Subcutaneous adipose tissue (tissue), 4 donors: ENCODE data around the gene KRT8. TPM values are rescaled to one million over a fixed set of nuclear protein-coding genes. Genes with fewer than 3 reads are reported as not detected.

Experiments
- CTCF ChIP-seq: fragments of 450-650 bp; IDR thresholded peaks from one replicate; pipeline ENCODE4 v1.5.1; 2016; ENCODE audit warnings: low read depth, mild to moderate bottlenecking, control low read depth, antibody characterized with exemption, moderate library complexity
- total RNA-seq, 4 donors: library from RNA; depleted of rRNA; stranded (reverse); fragments of >200 nt; gene quantifications; one replicate each; pipeline ENCODE4 v1.1.0, GENCODE V29; 2016

The KRT8 gene
- total RNA-seq, 4 donors from 2014 or later, result 5.5 to 11.7 (median 8.7) TPM

GRCh38 chr12:52907092-52907810 lies 2.4 kb upstream of the KRT8 start:
- TF ChIP-seq CTCF, result no peak

- TF ChIP-seq CTCF, result no peak
Measured at GRCh38 chr12:52906191-52906601, 1.3 kb upstream of the KRT8 start.

GRCh38 chr12:52903855-52904508 lies 894 bp downstream of the KRT8 start:
- no peak for TF ChIP-seq CTCF

GRCh38 chr12:52903285-52903854 lies 1.5 kb downstream of the KRT8 start:
- no peak for TF ChIP-seq CTCF

GRCh38 chr12:52901715-52902541 lies 2.9 kb downstream of the KRT8 start:
- TF ChIP-seq CTCF, result no peak

GRCh38 chr12:52900896-52901714 lies 3.8 kb downstream of the KRT8 start:
- TF ChIP-seq CTCF, result no peak
